ENCODE results near the gene GDF2. TPM values are rescaled to one million over a fixed set of nuclear protein-coding genes. Genes with fewer than 3 reads are reported as not detected.

The GDF2 gene
- total RNA-seq, 4 donors from 2014 or later, result not detected

DNA sequence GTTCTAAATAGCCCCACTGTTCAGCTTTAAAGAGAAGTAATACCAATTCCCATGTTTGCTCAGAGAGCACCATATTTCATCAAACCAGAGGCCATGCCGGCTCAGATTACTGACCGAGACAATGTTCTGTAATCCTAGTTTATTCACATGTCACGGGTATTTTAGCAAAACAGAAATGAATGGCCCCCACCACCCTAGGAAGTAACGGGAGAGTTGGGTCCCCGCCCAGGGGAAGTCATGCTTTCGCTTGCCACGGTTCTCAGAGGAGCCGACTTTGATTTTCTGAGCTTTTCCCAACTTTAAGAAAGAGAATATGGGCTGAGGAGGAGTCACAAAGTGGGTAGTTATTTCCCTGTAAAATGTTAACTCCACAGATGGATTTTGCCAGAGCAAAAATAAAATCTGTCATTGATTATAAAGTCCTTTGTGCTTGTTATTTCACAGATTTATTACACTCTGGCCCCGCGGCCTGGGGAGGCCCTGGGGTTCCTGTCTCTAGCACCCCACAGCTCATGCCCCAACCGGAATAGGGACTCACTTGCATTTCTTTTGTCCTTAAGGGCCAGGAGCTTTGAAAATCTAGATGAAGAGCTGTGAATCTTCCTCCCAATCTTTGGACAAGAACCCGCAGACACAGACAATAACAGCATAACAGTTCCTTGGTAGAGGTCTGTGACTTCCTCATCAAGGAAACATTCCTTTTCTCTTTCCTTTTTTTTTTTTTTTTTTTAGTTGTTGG, 25.9 kb upstream of the GDF2 start:
- peak overlapping the region in 2 of 4 donors; percentile 6 to 44 for H3K27ac ChIP-seq
- intact Hi-C loops (cut with DNase I), result no loop called here
- no peaks in the 10 kb centered on the region for H3K36me3 ChIP-seq
- H3K4me1 ChIP-seq, result peaks cover 0 to 28% (median 11%) of the 10 kb centered on the region in 3 donors
- peaks cover 0 to 76% (median 5%) of the 10 kb centered on the region in 4 donors for H3K27me3 ChIP-seq
- TF ChIP-seq, protein P1, sequence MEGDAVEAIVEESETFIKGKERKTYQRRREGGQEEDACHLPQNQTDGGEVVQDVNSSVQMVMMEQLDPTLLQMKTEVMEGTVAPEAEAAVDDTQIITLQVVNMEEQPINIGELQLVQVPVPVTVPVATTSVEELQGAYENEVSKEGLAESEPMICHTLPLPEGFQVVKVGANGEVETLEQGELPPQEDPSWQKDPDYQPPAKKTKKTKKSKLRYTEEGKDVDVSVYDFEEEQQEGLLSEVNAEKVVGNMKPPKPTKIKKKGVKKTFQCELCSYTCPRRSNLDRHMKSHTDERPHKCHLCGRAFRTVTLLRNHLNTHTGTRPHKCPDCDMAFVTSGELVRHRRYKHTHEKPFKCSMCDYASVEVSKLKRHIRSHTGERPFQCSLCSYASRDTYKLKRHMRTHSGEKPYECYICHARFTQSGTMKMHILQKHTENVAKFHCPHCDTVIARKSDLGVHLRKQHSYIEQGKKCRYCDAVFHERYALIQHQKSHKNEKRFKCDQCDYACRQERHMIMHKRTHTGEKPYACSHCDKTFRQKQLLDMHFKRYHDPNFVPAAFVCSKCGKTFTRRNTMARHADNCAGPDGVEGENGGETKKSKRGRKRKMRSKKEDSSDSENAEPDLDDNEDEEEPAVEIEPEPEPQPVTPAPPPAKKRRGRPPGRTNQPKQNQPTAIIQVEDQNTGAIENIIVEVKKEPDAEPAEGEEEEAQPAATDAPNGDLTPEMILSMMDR (IDR thresholded peaks at IDR 0.05), result no peak
- no peak for TF ChIP-seq POLR2A (IDR thresholded peaks at IDR 0.05)
- 40 to 49% methylated on average over 12 of the region's 12 CpGs for WGBS, 2 donors
- DNase-seq, result no peak
- H3K9me3 ChIP-seq, result no peaks in the 10 kb centered on the region
- H3K4me3 ChIP-seq, result no peak overlapping the region

GRCh38 chr10:47296941-47297340, 25.3 kb upstream of the GDF2 start:
- Histone ChIP-seq H3K27me3 (peaks cover 0 to 82% (median 5%) of the 10 kb centered on the region in 4 donors), H3K4me3 (no peak overlapping the region), H3K27ac (no peak overlapping the region), H3K36me3 (no peaks in the 10 kb centered on the region), H3K9me3 (no peaks in the 10 kb centered on the region), H3K4me1 (peaks cover 0 to 32% (median 11%) of the 10 kb centered on the region in 3 donors)
- no peak for DNase-seq
- TF ChIP-seq, protein P1 (IDR thresholded peaks at IDR 0.05), result no peak
- no peak for TF ChIP-seq POLR2A (IDR thresholded peaks at IDR 0.05)
- 70% methylated on average over 1 of the region's 1 CpG; no CpG with 5 or more reads in 1 of the 2 donors for WGBS, 2 donors
- intact Hi-C loops (cut with DNase I), result no loop called here

DNA sequence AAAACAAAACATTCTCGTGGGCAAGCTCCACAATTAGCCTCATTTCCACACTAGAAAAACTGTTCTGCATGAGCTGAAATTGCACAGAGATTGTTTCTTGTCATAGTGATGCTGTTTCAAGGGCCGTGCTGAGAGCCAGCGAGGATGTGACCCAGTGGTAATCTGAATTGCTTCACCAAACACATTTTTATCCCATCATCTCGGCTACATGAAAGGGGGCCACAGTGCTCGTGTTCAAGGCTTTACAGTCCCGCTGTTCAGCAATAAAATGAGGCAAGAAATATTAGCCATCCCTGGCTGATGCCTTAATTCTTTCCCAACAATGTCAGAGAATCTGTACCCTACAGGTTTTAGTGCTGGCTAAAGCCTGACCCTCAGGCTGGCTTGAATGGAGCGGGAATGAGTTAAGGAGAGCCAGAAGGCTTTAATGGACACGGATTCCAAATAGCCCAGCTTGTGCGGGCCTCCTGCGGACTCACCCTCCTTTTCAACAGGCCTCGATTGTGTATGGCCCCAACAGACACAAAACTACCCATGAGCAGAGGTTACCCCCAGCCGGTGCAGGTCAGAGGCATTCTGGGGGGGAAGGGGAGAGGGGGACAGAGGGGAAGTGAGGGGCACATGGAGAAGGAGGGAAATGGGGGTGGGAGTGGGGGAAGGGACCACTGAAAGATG, 24.3 kb upstream of the GDF2 start:
- peak overlapping the region in 2 of 4 donors; percentile 16 to 60 for H3K27ac ChIP-seq
- no peaks in the 10 kb centered on the region for H3K9me3 ChIP-seq
- no peak for TF ChIP-seq POLR2A (IDR thresholded peaks at IDR 0.05)
- TF ChIP-seq, protein P1 (IDR thresholded peaks at IDR 0.05), result no peak
- H3K4me3 ChIP-seq, result no peak overlapping the region
- peaks cover 0 to 91% (median 5%) of the 10 kb centered on the region in 4 donors for H3K27me3 ChIP-seq
- no peaks in the 10 kb centered on the region for H3K36me3 ChIP-seq
- H3K4me1 ChIP-seq, result peaks cover 0 to 32% (median 11%) of the 10 kb centered on the region in 3 donors
- no peak for DNase-seq
- intact Hi-C loops (cut with DNase I), result no loop called here
- 73 to 84% methylated on average over 6 to 11 of the region's 12 CpGs for WGBS, 2 donors

DNA sequence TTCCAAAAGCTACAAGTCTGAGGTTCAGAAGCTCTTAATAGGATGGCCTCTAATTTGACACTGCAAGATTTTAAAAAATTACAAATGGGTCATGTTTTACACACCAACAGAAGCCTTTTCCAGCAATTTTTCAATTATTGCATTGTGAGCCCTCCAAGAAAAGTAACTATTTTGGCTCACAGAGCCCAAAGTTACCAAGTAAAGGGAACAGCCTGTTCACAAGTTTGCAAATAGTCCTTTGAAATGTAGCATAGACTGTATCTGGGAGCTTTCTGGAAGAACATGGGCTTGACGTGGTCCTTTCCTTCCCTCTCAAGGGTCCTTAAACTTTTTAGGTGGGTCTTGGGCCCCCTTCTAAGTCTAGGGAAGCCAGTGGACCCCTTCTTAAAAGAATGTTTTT, 23.5 kb upstream of the GDF2 start:
- no peaks in the 10 kb centered on the region for H3K9me3 ChIP-seq
- no peak for DNase-seq
- peaks cover 0 to 32% (median 11%) of the 10 kb centered on the region in 3 donors for H3K4me1 ChIP-seq
- peak overlapping the region in 1 of 4 donors; percentile 60 for H3K27ac ChIP-seq
- H3K27me3 ChIP-seq, result peaks cover 0 to 92% (median 5%) of the 10 kb centered on the region in 4 donors
- TF ChIP-seq, protein P1 (IDR thresholded peaks at IDR 0.05), result no peak
- TF ChIP-seq POLR2A (IDR thresholded peaks at IDR 0.05), result no peak
- H3K4me3 ChIP-seq, result no peak overlapping the region
- H3K36me3 ChIP-seq, result no peaks in the 10 kb centered on the region
- 50 to 83% methylated on average over 1 of the region's 1 CpG for WGBS, 2 donors
- intact Hi-C loops (cut with DNase I), result no loop called here

Data from esophagus squamous epithelium (tissue), 5 donors.